ENCODE results near the gene KCTD6. TPM values are rescaled to one million over a fixed set of nuclear protein-coding genes. Genes with fewer than 3 reads are reported as not detected.

The KCTD6 gene
- total RNA-seq, 4 donors from 2014 or later, result 13.1 to 17.8 (median 16.3) TPM

DNA sequence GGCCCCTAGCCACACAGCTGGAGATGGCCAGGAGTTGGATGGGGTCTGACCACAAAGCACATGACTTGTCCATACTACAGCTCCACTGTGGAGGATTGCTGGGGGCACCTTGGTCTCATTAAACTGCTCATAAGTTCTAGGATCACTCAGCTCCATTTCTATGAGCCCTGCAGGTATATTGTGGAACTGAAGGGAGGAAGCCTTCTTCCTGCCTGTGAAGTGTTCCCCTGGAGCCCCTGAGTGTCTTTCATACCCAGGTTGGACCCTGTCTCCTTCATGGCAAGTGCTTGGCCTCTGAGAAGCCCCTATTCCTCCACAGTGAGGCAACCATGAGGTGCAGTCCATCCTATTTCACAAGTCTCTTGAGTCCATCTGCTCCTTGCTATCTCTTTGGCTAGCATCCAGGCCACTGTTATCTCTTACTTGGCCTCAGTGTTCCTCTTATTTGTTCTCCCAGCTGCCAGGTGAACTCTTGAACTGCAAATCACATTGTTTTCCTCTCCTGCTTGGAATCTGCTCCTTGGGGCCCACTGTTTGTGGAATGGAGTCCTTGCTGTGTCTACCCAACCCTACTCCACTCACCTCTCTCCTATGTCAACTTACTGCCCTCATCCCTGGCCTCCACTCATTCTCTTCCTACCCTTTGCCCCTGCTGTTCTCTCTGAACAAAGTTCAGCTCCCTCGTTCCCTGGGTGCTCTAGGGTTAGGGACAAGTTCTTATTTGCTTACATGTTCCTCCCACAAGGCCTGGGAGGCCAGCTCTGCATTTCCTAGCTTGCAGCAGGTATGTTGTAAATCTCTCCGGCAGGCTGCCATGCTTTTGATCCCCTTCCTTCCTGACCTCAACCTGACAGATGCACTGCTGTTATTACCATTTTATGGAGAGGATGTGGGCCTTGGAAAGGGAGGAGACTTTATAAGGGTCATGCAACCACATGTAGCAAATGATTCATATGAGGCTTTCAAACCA is 43.9 kb downstream of the KCTD6 start:
- Histone ChIP-seq H3K4me1 (peaks cover 0 to 41% (median 23%) of the 10 kb centered on the region in 3 donors), H3K9me3 (no peaks in the 10 kb centered on the region), H3K27me3 (no peaks in the 10 kb centered on the region), H3K27ac (peak overlapping the region in 3 of 4 donors; percentile 83 to 88 (median 86)), H3K4me3 (peak overlapping the region in 1 of 2 donors; percentile 50), H3K36me3 (peaks cover 0 to 38% of the 10 kb centered on the region in 2 donors)
- 13 to 17% methylated on average over 1 of the region's 2 CpGs for WGBS, 2 donors (ENCODE audit: low coverage in 1 of 2)
- ATAC-seq, result no peak
- TF ChIP-seq POLR2AphosphoS5 (IDR thresholded peaks at IDR 0.05), result no peak
- TF ChIP-seq, protein P1, sequence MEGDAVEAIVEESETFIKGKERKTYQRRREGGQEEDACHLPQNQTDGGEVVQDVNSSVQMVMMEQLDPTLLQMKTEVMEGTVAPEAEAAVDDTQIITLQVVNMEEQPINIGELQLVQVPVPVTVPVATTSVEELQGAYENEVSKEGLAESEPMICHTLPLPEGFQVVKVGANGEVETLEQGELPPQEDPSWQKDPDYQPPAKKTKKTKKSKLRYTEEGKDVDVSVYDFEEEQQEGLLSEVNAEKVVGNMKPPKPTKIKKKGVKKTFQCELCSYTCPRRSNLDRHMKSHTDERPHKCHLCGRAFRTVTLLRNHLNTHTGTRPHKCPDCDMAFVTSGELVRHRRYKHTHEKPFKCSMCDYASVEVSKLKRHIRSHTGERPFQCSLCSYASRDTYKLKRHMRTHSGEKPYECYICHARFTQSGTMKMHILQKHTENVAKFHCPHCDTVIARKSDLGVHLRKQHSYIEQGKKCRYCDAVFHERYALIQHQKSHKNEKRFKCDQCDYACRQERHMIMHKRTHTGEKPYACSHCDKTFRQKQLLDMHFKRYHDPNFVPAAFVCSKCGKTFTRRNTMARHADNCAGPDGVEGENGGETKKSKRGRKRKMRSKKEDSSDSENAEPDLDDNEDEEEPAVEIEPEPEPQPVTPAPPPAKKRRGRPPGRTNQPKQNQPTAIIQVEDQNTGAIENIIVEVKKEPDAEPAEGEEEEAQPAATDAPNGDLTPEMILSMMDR (IDR thresholded peaks at IDR 0.05), result no peak
- no peak for TF ChIP-seq POLR2A (IDR thresholded peaks at IDR 0.05)
- TF ChIP-seq EP300 (IDR thresholded peaks at IDR 0.05), result no peak

DNA sequence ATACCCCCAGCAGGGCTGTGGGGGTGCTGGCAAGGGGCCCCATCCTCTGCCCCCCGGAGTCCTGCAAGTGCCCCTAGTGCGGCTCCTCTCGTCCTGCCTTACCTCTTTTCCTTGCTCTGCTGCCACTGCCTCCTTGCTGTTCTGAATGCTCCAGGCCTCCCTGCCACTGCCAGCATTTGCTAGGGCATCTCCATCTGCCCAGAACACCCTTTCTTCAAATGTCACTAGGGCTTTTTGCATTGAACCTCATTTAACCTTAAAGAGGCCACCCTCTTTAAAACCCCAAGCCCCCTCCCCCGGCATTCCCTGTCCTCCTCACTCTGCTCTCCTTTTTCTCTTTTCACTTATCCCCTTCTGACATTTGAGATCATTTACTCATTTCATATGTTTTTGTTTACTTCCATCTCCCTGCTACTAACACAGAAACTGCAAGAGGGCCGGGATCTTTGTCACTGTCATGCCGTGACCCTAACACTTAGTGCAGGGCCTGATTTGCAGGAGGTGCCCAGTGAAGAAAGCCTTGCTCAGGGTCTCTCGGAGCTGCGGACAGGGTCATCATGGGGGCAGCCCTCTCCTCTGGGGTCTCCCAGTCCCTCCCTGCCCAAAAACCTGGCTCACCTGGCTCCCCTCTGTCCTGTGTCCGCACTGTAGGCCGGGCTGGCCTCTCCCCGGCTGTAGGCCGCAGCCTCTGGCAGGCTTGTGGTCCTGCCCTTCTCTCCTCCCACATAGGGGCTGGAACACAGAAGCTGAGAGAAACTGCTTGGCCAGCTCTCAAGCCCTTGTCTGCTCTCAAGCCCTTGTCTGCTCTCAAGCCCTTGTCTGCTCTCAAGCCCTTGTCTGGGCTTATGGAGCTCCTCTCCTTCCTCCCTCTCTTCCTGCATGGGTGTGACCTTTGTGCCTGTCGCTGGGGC is 44.9 kb downstream of the KCTD6 start, which contains the start of gene ACOX2:
Gene ACOX2 (minus strand): TSS at position 690 of the 911 bp plus-strand sequence. CDS start 2,084 bp downstream, outside the sequence.
- 0 to 17% methylated on average over 4 to 9 of the region's 13 CpGs for WGBS, 2 donors (ENCODE audit: low coverage in 1 of 2)

GRCh38 chr3:58537412-58538301 is 45.8 kb downstream of the KCTD6 start:
- no peaks in the 10 kb centered on the region for H3K27me3 ChIP-seq
- ATAC-seq, result no peak
- TF ChIP-seq EP300 (IDR thresholded peaks at IDR 0.05) (no peak), POLR2A (IDR thresholded peaks at IDR 0.05) (no peak), POLR2AphosphoS5 (IDR thresholded peaks at IDR 0.05) (no peak)
- H3K27ac ChIP-seq, result peak overlapping the region; percentile 62 to 88 (median 84)
- H3K4me1 ChIP-seq, result peaks cover 0 to 38% (median 23%) of the 10 kb centered on the region in 3 donors
- peaks cover 0 to 24% of the 10 kb centered on the region in 2 donors for H3K36me3 ChIP-seq
- 45% methylated on average over 4 of the region's 4 CpGs; no CpG with 5 or more reads in 1 of the 2 donors for WGBS, 2 donors (ENCODE audit: low coverage in 1 of 2)
- H3K4me3 ChIP-seq, result no peak overlapping the region
- H3K9me3 ChIP-seq, result no peaks in the 10 kb centered on the region

More for the DNA sequence above, 44.9 kb downstream of the KCTD6 start, which contains the start of gene ACOX2:
- peak within 1 kb of the TSS; percentile 62 to 88 (median 84) for H3K27ac ChIP-seq
- TF ChIP-seq POLR2AphosphoS5 (IDR thresholded peaks at IDR 0.05) (no peak), EP300 (IDR thresholded peaks at IDR 0.05) (no peak), POLR2A (IDR thresholded peaks at IDR 0.05) (peak; percentile 13 to 32)
- H3K36me3 ChIP-seq, result peaks cover 0 to 29% of the 10 kb centered on the region in 2 donors
- H3K9me3 ChIP-seq, result no peaks in the 10 kb centered on the region
- peak within 1 kb of the TSS; percentile 25 to 50 for H3K4me3 ChIP-seq
- H3K4me1 ChIP-seq, result peaks cover 0 to 41% (median 23%) of the 10 kb centered on the region in 3 donors
- ATAC-seq, result peak; percentile 92
- H3K27me3 ChIP-seq, result no peaks in the 10 kb centered on the region

DNA sequence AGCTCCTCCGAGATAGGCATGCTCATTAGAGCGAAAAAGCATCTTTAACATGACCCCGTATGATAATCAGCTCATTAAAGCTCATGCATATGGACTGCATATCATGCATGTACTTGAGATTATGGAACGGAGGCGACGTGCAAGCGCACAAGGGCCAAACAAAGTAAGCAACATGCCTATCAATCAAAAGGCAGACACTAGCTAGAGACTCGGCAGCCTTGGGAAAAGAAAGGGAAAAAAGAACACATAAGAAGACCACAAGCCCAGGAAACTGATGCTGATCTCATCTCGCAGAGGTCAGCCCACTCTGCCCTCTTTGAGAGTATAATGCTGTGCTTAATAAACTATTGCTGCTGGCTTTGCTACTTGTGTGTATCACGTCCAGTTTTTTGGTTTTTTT is 47.7 kb downstream of the KCTD6 start:
- Histone ChIP-seq H3K4me1 (peaks cover 0 to 32% (median 23%) of the 10 kb centered on the region in 3 donors), H3K36me3 (peaks cover 0 to 5% of the 10 kb centered on the region in 2 donors), H3K4me3 (no peak overlapping the region), H3K9me3 (no peaks in the 10 kb centered on the region), H3K27me3 (no peaks in the 10 kb centered on the region), H3K27ac (no peak overlapping the region)
- WGBS, 2 donors (ENCODE audit: low coverage in 1 of 2), result 79 to 88% methylated on average over 9 to 10 of the region's 10 CpGs
- ATAC-seq, result no peak
- TF ChIP-seq POLR2A (IDR thresholded peaks at IDR 0.05) (no peak), EP300 (IDR thresholded peaks at IDR 0.05) (no peak), POLR2AphosphoS5 (IDR thresholded peaks at IDR 0.05) (no peak)
- TF ChIP-seq, protein P1 (IDR thresholded peaks at IDR 0.05), result no peak

All from gastroesophageal sphincter (tissue), 4 donors.